ENCODE data around the gene B4GALT3. TPM values are rescaled to one million over a fixed set of nuclear protein-coding genes. Genes with fewer than 3 reads are reported as not detected.

B4GALT3 gene
- total and polyA plus RNA-seq, 2 of the 4 experiments (the other 2 are of a cell fraction), result 19.9 to 36.0 TPM

GRCh38 chr1:161122967-161123366 lies 54.3 kb downstream of the B4GALT3 start:
- H2AK9ac ChIP-seq (replicated peaks; ENCODE audit: low read depth, low read length, poor library complexity), result peak overlapping the region; percentile 39
- intact Hi-C loops (cut with micrococcal nuclease) (no loop called here), in situ Hi-C loops (cut with MboI; ENCODE audit: low sequenced_read_pairs) (no loop called here), dilution Hi-C loops (cut with HindIII; ENCODE audit: low sequenced_read_pairs, unreplicated experiment) (no loop called here)
- no peak for DNase-seq
- H3K79me1 ChIP-seq (ENCODE audit: low read depth in 1 of 2, low read length in 2 of 2), result peaks cover 38 to 72% of the 10 kb centered on the region in 2 experiments
- H2BK15ac ChIP-seq (ENCODE audit: low read depth, low read length), result no peak overlapping the region
- no peak overlapping the region for H2BK5ac ChIP-seq (ENCODE audit: low read depth, low read length, poor library complexity, severe bottlenecking)
- CTCF ChIA-PET, result no interaction called here
- H3K9me1 ChIP-seq (ENCODE audit: insufficient read depth, low read length), result peaks cover 20% of the 10 kb centered on the region
- no TSS peak for BruUV-seq (replicated peaks)
- H2BK20ac ChIP-seq (ENCODE audit: low read depth, low read length), result no peak overlapping the region
- H3K27me3 ChIP-seq (ENCODE audit: control insufficient read depth, insufficient read depth, low read length), result no peaks in the 10 kb centered on the region
- peaks cover 30% of the 10 kb centered on the region for H4K20me1 ChIP-seq (ENCODE audit: insufficient read depth, low read length)
- H3K4me2 ChIP-seq (ENCODE audit: low read depth, low read length), result no peak overlapping the region
- no peak overlapping the region for H3K56ac ChIP-seq (ENCODE audit: extremely low read depth, insufficient read depth, low read length)
- no peak overlapping the region for H3K18ac ChIP-seq (ENCODE audit: low read depth, low read length)
- H3K9ac ChIP-seq (ENCODE audit: low read depth, low read length), result no peak overlapping the region
- H3K4ac ChIP-seq (ENCODE audit: low read depth, low read length), result no peak overlapping the region
- peaks cover 15% of the 10 kb centered on the region for H3K4me1 ChIP-seq (ENCODE audit: control insufficient read depth, insufficient read depth, low read length)
- no peak overlapping the region for H2AFZ ChIP-seq (replicated peaks; ENCODE audit: low read length, poor library complexity)
- no peak for ATAC-seq (ENCODE audit: low read depth)
- H3K23ac ChIP-seq (ENCODE audit: low read depth, low read length), result no peak overlapping the region
- POLR2A ChIA-PET (ENCODE audit: unreplicated experiment), result no interaction called here
- H2AK5ac ChIP-seq (ENCODE audit: low read depth, low read length), result no peak overlapping the region
- no peak overlapping the region for H3K27ac ChIP-seq (ENCODE audit: insufficient read depth, low read length)
- H4K91ac ChIP-seq (ENCODE audit: insufficient read depth, low read depth, low read length), result no peak overlapping the region
- H4K8ac ChIP-seq (ENCODE audit: low read depth in 2 of 2, low read length in 2 of 2), result no peak overlapping the region
- H4K5ac ChIP-seq (ENCODE audit: low read depth, low read length), result no peak overlapping the region
- no peak overlapping the region for H3K14ac ChIP-seq (replicated peaks; ENCODE audit: low read depth, low read length)
- peaks cover 55% of the 10 kb centered on the region for H3K36me3 ChIP-seq (ENCODE audit: control insufficient read depth, insufficient read depth, low read length)
- no peak overlapping the region for H2BK120ac ChIP-seq (ENCODE audit: low read depth, low read length)
- WGBS, 2 experiments (ENCODE audit: extremely low coverage in 2 of 2, insufficient read length in 1 of 2), result 89% methylated on average over 3 of the region's 6 CpGs; no CpG with 5 or more reads in 1 of the 2 experiments
- no peak overlapping the region for H3K4me3 ChIP-seq (ENCODE audit: insufficient read depth, low read depth, low read length)
- TF ChIP-seq RAD21 (IDR thresholded peaks at IDR 0.05; ENCODE audit: low read length), result no peak
- TF ChIP-seq POLR2A (IDR thresholded peaks at IDR 0.05; ENCODE audit: low read depth, low read length), result no peak
- no peak for TF ChIP-seq RCOR1 (IDR thresholded peaks at IDR 0.05; ENCODE audit: insufficient replicate concordance, low read length)
- no peak for TF ChIP-seq CHD1 (IDR thresholded peaks at IDR 0.05; ENCODE audit: low read depth, low read length)
- TF ChIP-seq SMC3 (IDR thresholded peaks at IDR 0.05; ENCODE audit: low read depth, low read length), result no peak
- no peak for TF ChIP-seq MAZ (IDR thresholded peaks at IDR 0.05; ENCODE audit: borderline replicate concordance, low read depth, low read length)
- TF ChIP-seq, protein P1, sequence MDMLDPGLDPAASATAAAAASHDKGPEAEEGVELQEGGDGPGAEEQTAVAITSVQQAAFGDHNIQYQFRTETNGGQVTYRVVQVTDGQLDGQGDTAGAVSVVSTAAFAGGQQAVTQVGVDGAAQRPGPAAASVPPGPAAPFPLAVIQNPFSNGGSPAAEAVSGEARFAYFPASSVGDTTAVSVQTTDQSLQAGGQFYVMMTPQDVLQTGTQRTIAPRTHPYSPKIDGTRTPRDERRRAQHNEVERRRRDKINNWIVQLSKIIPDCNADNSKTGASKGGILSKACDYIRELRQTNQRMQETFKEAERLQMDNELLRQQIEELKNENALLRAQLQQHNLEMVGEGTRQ (IDR thresholded peaks at IDR 0.05; ENCODE audit: low read depth, low read length), result no peak
- H3K9me3 ChIP-seq (ENCODE audit: control insufficient read depth, insufficient read depth, low read length), result no peaks in the 10 kb centered on the region; the same call in 1 of the 2 replicates

All from IMR-90 (cell line).